H1 (cell line): ENCODE measurements around the gene HIVEP2. TPM values are rescaled to one million over a fixed set of nuclear protein-coding genes. Genes with fewer than 3 reads are reported as not detected.

ENCODE experiments used
- CTCF ChIA-PET: fragments of 300-600 bp; sonication (Branson Sonifier 250); formaldehyde crosslinking; loops from one replicate; lab custom pipeline; 2021; ENCODE audit not compliant: partially characterized antibody; lab: Charles Lee
- POLR2A ChIA-PET: fragments of 300-600 bp; sonication (Branson Sonifier 250); formaldehyde crosslinking; loops from one replicate; lab custom pipeline; 2021; ENCODE audit warnings: inconsistent platforms; ENCODE audit not compliant: partially characterized antibody; lab: Charles Lee
- DNase-seq, 2 experiments: peaks; one replicate each; pipeline versions ENCODE4 v3.0.0 to v3.0.0-alpha.2; 2010 to 2022; ENCODE audit warnings: low spot score in 2 of 2, low read depth in 1 of 2, mixed read lengths in 1 of 2
- FAIRE-seq: peaks from 2 replicates; lab custom pipeline; 2011; peaks lifted over from hg19 to GRCh38; lab: Jason Lieb, UNC
- H2AFZ ChIP-seq: 2 replicates; pipeline ENCODE4 v1.8.1; 2012; ENCODE audit warnings: low read length, inconsistent platforms
- H2AK5ac ChIP-seq: 2 replicates; pipeline ENCODE4 v1.6.1; 2013; ENCODE audit warnings: low read depth, low read length
- H2BK120ac ChIP-seq: replicated peaks from 2 replicates; pipeline ENCODE3; 2013; ENCODE audit warnings: low read depth, low read length, inconsistent platforms
- H2BK12ac ChIP-seq: 2 replicates; pipeline ENCODE4 v1.6.1; 2013; ENCODE audit warnings: low read depth, low read length
- H2BK15ac ChIP-seq: 2 replicates; pipeline ENCODE4 v1.6.1; 2013; ENCODE audit warnings: low read length
- H2BK20ac ChIP-seq: 2 replicates; pipeline ENCODE4 v1.6.1; 2013; ENCODE audit warnings: low read length
- H2BK5ac ChIP-seq: 2 replicates; pipeline ENCODE4 v1.6.1; 2013; ENCODE audit warnings: low read depth, low read length
- H3K14ac ChIP-seq: 2 replicates; pipeline ENCODE4 v1.6.1; 2013; ENCODE audit warnings: inconsistent platforms; ENCODE audit not compliant: insufficient read length
- H3K18ac ChIP-seq: 2 replicates; pipeline ENCODE4 v1.6.1; 2013; ENCODE audit warnings: low read length; ENCODE audit errors: extremely low read depth
- H3K23ac ChIP-seq: 2 replicates; pipeline ENCODE4 v1.6.1; 2013; ENCODE audit warnings: inconsistent platforms; ENCODE audit not compliant: insufficient read length
- H3K23me2 ChIP-seq: 2 replicates; pipeline ENCODE4 v1.6.1; 2013; ENCODE audit warnings: low read depth, low read length
- H3K27ac ChIP-seq: 2 replicates; pipeline ENCODE4 v1.6.1; 2011; ENCODE audit warnings: low read depth, low read length, inconsistent platforms
- H3K27me3 ChIP-seq, 4 experiments: replicated peaks in 1 of 4; 1 replicate in 1 of 4; 2 replicates in 3 of 4; pipeline versions ENCODE4 v1.6.1 to v1.8.1; 2011 to 2013; ENCODE audit warnings: low read length in 3 of 4, mild to moderate bottlenecking in 3 of 4, inconsistent platforms in 2 of 4, mixed read lengths in 2 of 4, moderate library complexity in 1 of 4; ENCODE audit not compliant: control insufficient read depth in 3 of 4, insufficient read depth in 3 of 4; ENCODE audit errors: extremely low read depth in 1 of 4
- H3K36me3 ChIP-seq, 4 experiments: 2 replicates each; pipeline versions ENCODE4 v1.6.1 to v1.8.1; 2011 to 2013; ENCODE audit warnings: mild to moderate bottlenecking in 4 of 4, low read length in 3 of 4, moderate library complexity in 2 of 4, control low read depth in 1 of 4, inconsistent platforms in 1 of 4; ENCODE audit not compliant: insufficient read depth in 4 of 4, control insufficient read depth in 2 of 4
- H3K4ac ChIP-seq: replicated peaks from 2 replicates; pipeline ENCODE3; 2013; ENCODE audit warnings: low read length, low read depth, mixed read lengths, inconsistent platforms; ENCODE audit not compliant: insufficient read length
- H3K4me1 ChIP-seq, 4 experiments: replicated peaks in 1 of 4; 1 replicate in 1 of 4; 2 replicates in 3 of 4; pipeline versions ENCODE4 v1.6.1 to v1.8.1; 2011 to 2013; ENCODE audit warnings: low read length in 3 of 4, inconsistent platforms in 2 of 4, mixed read lengths in 1 of 4; ENCODE audit not compliant: insufficient read depth in 4 of 4, control insufficient read depth in 3 of 4
- H3K4me2 ChIP-seq, 2 experiments: 2 replicates each; pipeline versions ENCODE4 v1.6.1 to v1.8.1; 2011 to 2013; ENCODE audit warnings: low read depth in 2 of 2, low read length in 2 of 2, control low read depth in 1 of 2, inconsistent platforms in 1 of 2, mild to moderate bottlenecking in 1 of 2; ENCODE audit not compliant: insufficient read depth in 1 of 2
- H3K4me3 ChIP-seq, 4 experiments: fragments of 200-600, 300-600 bp in 1 of 4; sonication (generic), shearing (Covaris generic), sonication (Bioruptor Twin) in 1 of 4; 2 replicates each; pipeline versions ENCODE4 v1.5.1 to v1.8.1; 2011 to 2016; ENCODE audit warnings: low read length in 4 of 4, low read depth in 3 of 4, control low read depth in 2 of 4, inconsistent platforms in 2 of 4, mild to moderate bottlenecking in 2 of 4, mixed read lengths in 1 of 4, moderate library complexity in 1 of 4; ENCODE audit not compliant: insufficient read depth in 2 of 4; ENCODE audit errors: extremely low read depth in 1 of 4
- H3K56ac ChIP-seq: replicated peaks from 2 replicates; pipeline ENCODE3; 2013; ENCODE audit warnings: low read depth, mild to moderate bottlenecking, mixed read lengths, low read length, inconsistent platforms; ENCODE audit not compliant: insufficient read length
- H3K79me1 ChIP-seq: 2 replicates; pipeline ENCODE4 v1.6.1; 2013; ENCODE audit warnings: low read depth, low read length, control low read depth
- H3K79me2 ChIP-seq, 2 experiments: 2 replicates each; pipeline versions ENCODE4 v1.6.1 to v1.8.1; 2012 to 2013; ENCODE audit warnings: low read length in 2 of 2, mild to moderate bottlenecking in 2 of 2, inconsistent platforms in 1 of 2; ENCODE audit not compliant: insufficient read depth in 2 of 2, control insufficient read depth in 1 of 2
- H3K9ac ChIP-seq, 4 experiments: replicated peaks in 1 of 4; 1 replicate in 1 of 4; 2 replicates in 3 of 4; pipeline versions ENCODE4 v1.6.1 to v1.8.1; 2011 to 2013; ENCODE audit warnings: low read depth in 3 of 4, low read length in 3 of 4, control low read depth in 2 of 4, mild to moderate bottlenecking in 2 of 4, moderate library complexity in 2 of 4, inconsistent platforms in 1 of 4; ENCODE audit errors: extremely low read depth in 1 of 4
- H3K9me3 ChIP-seq, 2 experiments: 2 replicates each; pipeline versions ENCODE4 v1.6.1 to v1.8.1; 2012 to 2013; ENCODE audit warnings: mild to moderate bottlenecking in 2 of 2, moderate library complexity in 2 of 2, control low read depth in 1 of 2, inconsistent platforms in 1 of 2, low read depth in 1 of 2, low read length in 1 of 2, mixed read lengths in 1 of 2; ENCODE audit not compliant: insufficient read depth in 2 of 2
- H4K20me1 ChIP-seq, 2 experiments: replicated peaks in 1 of 2; 2 replicates each; pipeline versions ENCODE3 to v1.8.1; 2011 to 2013; ENCODE audit warnings: inconsistent platforms in 2 of 2, low read length in 2 of 2, mild to moderate bottlenecking in 1 of 2; ENCODE audit not compliant: insufficient read depth in 2 of 2, control insufficient read depth in 1 of 2
- H4K5ac ChIP-seq: 2 replicates; pipeline ENCODE4 v1.6.1; 2013; ENCODE audit warnings: low read length, low read depth, mixed read lengths, inconsistent platforms; ENCODE audit not compliant: insufficient read length
- H4K8ac ChIP-seq: 2 replicates; pipeline ENCODE4 v1.8.0; 2013; ENCODE audit warnings: mild to moderate bottlenecking, moderate library complexity, low read length, inconsistent platforms; ENCODE audit not compliant: insufficient read depth; ENCODE audit errors: extremely low read depth
- H4K91ac ChIP-seq: replicated peaks from 2 replicates; pipeline ENCODE3; 2013; ENCODE audit warnings: low read length, mixed read lengths, inconsistent platforms; ENCODE audit not compliant: insufficient read length
- HDAC6 ChIP-seq: IDR thresholded peaks from one replicate; pipeline ENCODE4 v1.7.1; 2012; ENCODE audit warnings: low read depth, mild to moderate bottlenecking, inconsistent platforms, low read length, moderate library complexity
- NRF1 ChIP-seq: IDR thresholded peaks from 2 replicates; pipeline ENCODE4 v1.6.1; 2011; ENCODE audit warnings: mild to moderate bottlenecking, low read depth, low read length, improper control_type of control experiment
- TEAD4 ChIP-seq: IDR thresholded peaks from 2 replicates; pipeline ENCODE4 v1.6.1; 2012; ENCODE audit warnings: low read depth, low read length, inconsistent platforms, mixed read lengths
- WGBS, 2 experiments: shearing (Covaris generic) in 1 of 2; methylation state at CpG; one replicate each; pipeline versions ENCODE4 v1.1.6 to v1.1.7; 2013 to 2015; ENCODE audit warnings: low lambda C conversion rate in 2 of 2, mixed read lengths in 2 of 2, inconsistent platforms in 1 of 2, low coverage in 1 of 2, missing lambda C conversion rate in 1 of 2; ENCODE audit not compliant: insufficient replicate concordance in 2 of 2, insufficient coverage in 1 of 2, insufficient read length in 1 of 2; ENCODE audit errors: extremely low coverage in 1 of 2, missing lambda C conversion rate in 1 of 2; 5-methylcytosine and 5-hydroxymethylcytosine counted together
- polyA plus RNA-seq, 7 experiments: library from polyadenylated mRNA; depleted of rRNA in 3 of 7; stranded (reverse) in 5 of 7; unstranded in 2 of 7; fragments of >200 nt in 5 of 7; fragments of 200-250 nt in 2 of 7; gene quantifications; 1 replicate in 5 of 7; 2 replicates in 1 of 7; 4 replicates in 1 of 7; pipeline versions ENCODE4 v1.2.1 to v1.2.3, GENCODE V29; 2011 to 2013; ENCODE audit warnings: missing spikeins in 2 of 7, mixed read lengths in 2 of 7
- total RNA-seq: library from RNA; stranded (reverse); fragmentation: NEBNext Ultra II Directional; extraction: Animal tissue kit (Norgen Biotek cat#: 25700); gene quantifications from 2 replicates; pipeline ENCODE4 v1.2.1, GENCODE V29; 2021

The HIVEP2 gene
- total and polyA plus RNA-seq, 2 of the 8 experiments (the other 6 are each of a cell fraction or from before 2014, with no cell fraction given) = 2.2 to 6.1 TPM

GRCh38 chr6:142857796-142858555, 87.0 kb downstream of the HIVEP2 start:
- Histone ChIP-seq H3K9me3 (no peaks in the 10 kb centered on the region), H3K27ac (no peak overlapping the region), H4K20me1 (peaks cover 0 to 2% of the 10 kb centered on the region in 2 experiments), H3K79me2 (peaks cover 0 to 3% of the 10 kb centered on the region in 2 experiments; a peak in 1 of 4 replicates), H4K5ac (no peak overlapping the region), H3K4me3 (no peak overlapping the region), H3K14ac (no peak overlapping the region), H2BK120ac (no peak overlapping the region), H3K4ac (no peak overlapping the region), H2AFZ (no peak overlapping the region), H3K56ac (no peak overlapping the region), H2BK5ac (no peak overlapping the region), H3K23me2 (no peaks in the 10 kb centered on the region), H3K36me3 (no peaks in the 10 kb centered on the region), H3K79me1 (no peaks in the 10 kb centered on the region), H2BK20ac (no peak overlapping the region), H3K4me2 (no peak overlapping the region), H3K4me1 (peaks cover 0 to 20% (median 10%) of the 10 kb centered on the region in 4 experiments; a peak in 4 of 7 replicates), H3K18ac (no peak overlapping the region), H2BK15ac (no peak overlapping the region), H3K9ac (no peak overlapping the region), H4K8ac (no peak overlapping the region), H4K91ac (no peak overlapping the region), H3K23ac (no peak overlapping the region), H2AK5ac (no peak overlapping the region), H2BK12ac (no peak overlapping the region), H3K27me3 (no peaks in the 10 kb centered on the region)
- ChIA-PET POLR2A (interaction anchor here (0.6 to 1.4 kb wide), 2 partner anchors 17 to 524 kb away, joined by 3 read pairs; no protein-coding TSS in a partner anchor), CTCF (interaction anchor here (0.6 kb wide), 1 partner anchor 87 kb away, joined by 3 read pairs; no protein-coding TSS in a partner anchor)
- no peak for FAIRE-seq
- DNase-seq = no peak
- WGBS, 2 experiments = 68% methylated on average over 9 of the region's 9 CpGs; no CpG with 5 or more reads in 1 of the 2 experiments
- TF ChIP-seq TEAD4 (no peak), NRF1 (no peak), HDAC6 (no peak)
